ENCODE results near the gene DPYD.

Gene DPYD

GRCh38 chr1:97572561-97572960, 348.3 kb downstream of the DPYD start:
- H3K4me1 ChIP-seq = no peaks in the 10 kb centered on the region
- H3K27me3 ChIP-seq = no peaks in the 10 kb centered on the region
- H3K9me3 ChIP-seq = no peaks in the 10 kb centered on the region
- no peaks in the 10 kb centered on the region for H4K20me1 ChIP-seq
- H3K36me3 ChIP-seq = no peaks in the 10 kb centered on the region
- no peak overlapping the region for H3K27ac ChIP-seq
- no peak overlapping the region for H3K9ac ChIP-seq
- no peak overlapping the region for H3K4me2 ChIP-seq
- H3K4me3 ChIP-seq = no peak overlapping the region
- TF ChIP-seq Cebpa-rat (IDR thresholded peaks at IDR 0.05) = no peak

- no peak overlapping the region for H3K4me3 ChIP-seq
- no peaks in the 10 kb centered on the region for H3K4me1 ChIP-seq
- no peak overlapping the region for H3K9ac ChIP-seq
- no peaks in the 10 kb centered on the region for H4K20me1 ChIP-seq
- no peak overlapping the region for H3K4me2 ChIP-seq
- TF ChIP-seq Cebpa-rat (IDR thresholded peaks at IDR 0.05) = no peak
- H3K27ac ChIP-seq = no peak overlapping the region
- H3K36me3 ChIP-seq = no peaks in the 10 kb centered on the region
- H3K9me3 ChIP-seq = no peaks in the 10 kb centered on the region
- H3K27me3 ChIP-seq = no peaks in the 10 kb centered on the region
These were observed 349.1 kb downstream of the DPYD start for GRCh38 chr1:97571760-97572159.

GRCh38 chr1:97570691-97571090, 350.1 kb downstream of the DPYD start:
- Histone ChIP-seq H3K4me2 (no peak overlapping the region), H4K20me1 (no peaks in the 10 kb centered on the region)

GRCh38 chr1:97567000-97567749, 353.7 kb downstream of the DPYD start:
- Histone ChIP-seq H3K27ac (no peak overlapping the region), H3K9ac (no peak overlapping the region), H3K4me3 (no peak overlapping the region), H3K36me3 (no peaks in the 10 kb centered on the region), H3K27me3 (no peaks in the 10 kb centered on the region), H3K4me1 (no peaks in the 10 kb centered on the region), H3K4me2 (no peak overlapping the region), H4K20me1 (no peaks in the 10 kb centered on the region), H3K9me3 (no peaks in the 10 kb centered on the region)
- no peak for TF ChIP-seq Cebpa-rat (IDR thresholded peaks at IDR 0.05)

More at GRCh38 chr1:97570691-97571090, 350.1 kb downstream of the DPYD start:
- no peak overlapping the region for H3K27ac ChIP-seq
- H3K9ac ChIP-seq = no peak overlapping the region
- H3K4me3 ChIP-seq = no peak overlapping the region
- no peaks in the 10 kb centered on the region for H3K27me3 ChIP-seq
- no peaks in the 10 kb centered on the region for H3K9me3 ChIP-seq
- TF ChIP-seq Cebpa-rat (IDR thresholded peaks at IDR 0.05) = no peak
- H3K36me3 ChIP-seq = no peaks in the 10 kb centered on the region
- H3K4me1 ChIP-seq = no peaks in the 10 kb centered on the region

GRCh38 chr1:97565886-97566285, 354.9 kb downstream of the DPYD start:
- no peaks in the 10 kb centered on the region for H3K36me3 ChIP-seq
- H3K27me3 ChIP-seq = no peaks in the 10 kb centered on the region
- H3K4me1 ChIP-seq = no peaks in the 10 kb centered on the region
- no peaks in the 10 kb centered on the region for H4K20me1 ChIP-seq
- no peak overlapping the region for H3K4me2 ChIP-seq
- no peak for TF ChIP-seq Cebpa-rat (IDR thresholded peaks at IDR 0.05)
- H3K4me3 ChIP-seq = no peak overlapping the region
- no peak overlapping the region for H3K9ac ChIP-seq
- no peak overlapping the region for H3K27ac ChIP-seq
- no peaks in the 10 kb centered on the region for H3K9me3 ChIP-seq

GRCh38 chr1:97563926-97564325, 356.9 kb downstream of the DPYD start:
- Histone ChIP-seq H4K20me1 (no peaks in the 10 kb centered on the region), H3K27ac (no peak overlapping the region), H3K4me2 (no peak overlapping the region), H3K9me3 (no peaks in the 10 kb centered on the region), H3K9ac (no peak overlapping the region), H3K4me1 (no peaks in the 10 kb centered on the region), H3K4me3 (no peak overlapping the region), H3K36me3 (no peaks in the 10 kb centered on the region), H3K27me3 (no peaks in the 10 kb centered on the region)
- no peak; the same call in 1 of the 2 replicates for TF ChIP-seq Cebpa-rat (IDR thresholded peaks at IDR 0.05)

GRCh38 chr1:97562081-97562480, 358.8 kb downstream of the DPYD start:
- H3K4me3 ChIP-seq = no peak overlapping the region
- no peak for TF ChIP-seq Cebpa-rat (IDR thresholded peaks at IDR 0.05)
- no peaks in the 10 kb centered on the region for H3K27me3 ChIP-seq
- H3K36me3 ChIP-seq = no peaks in the 10 kb centered on the region
- no peaks in the 10 kb centered on the region for H3K4me1 ChIP-seq
- H3K4me2 ChIP-seq = no peak overlapping the region
- no peak overlapping the region for H3K9ac ChIP-seq
- no peaks in the 10 kb centered on the region for H4K20me1 ChIP-seq
- no peak overlapping the region for H3K27ac ChIP-seq
- H3K9me3 ChIP-seq = no peaks in the 10 kb centered on the region

GRCh38 chr1:97560714-97561113, 360.1 kb downstream of the DPYD start:
- Histone ChIP-seq H3K4me3 (no peak overlapping the region), H3K4me2 (no peak overlapping the region), H3K4me1 (no peaks in the 10 kb centered on the region), H3K9me3 (no peaks in the 10 kb centered on the region), H3K27me3 (no peaks in the 10 kb centered on the region), H3K36me3 (no peaks in the 10 kb centered on the region), H4K20me1 (no peaks in the 10 kb centered on the region), H3K9ac (no peak overlapping the region), H3K27ac (no peak overlapping the region)
- no peak for TF ChIP-seq Cebpa-rat (IDR thresholded peaks at IDR 0.05)

- Histone ChIP-seq H3K27me3 (no peaks in the 10 kb centered on the region), H3K27ac (no peak overlapping the region), H3K4me2 (no peak overlapping the region), H3K9ac (no peak overlapping the region), H4K20me1 (no peaks in the 10 kb centered on the region), H3K36me3 (no peaks in the 10 kb centered on the region), H3K4me1 (no peaks in the 10 kb centered on the region), H3K9me3 (no peaks in the 10 kb centered on the region), H3K4me3 (no peak overlapping the region)
- no peak for TF ChIP-seq Cebpa-rat (IDR thresholded peaks at IDR 0.05)
These were observed 366.9 kb downstream of the DPYD start for GRCh38 chr1:97553971-97554370.

GRCh38 chr1:97551113-97551512, 369.7 kb downstream of the DPYD start:
- Histone ChIP-seq H4K20me1 (no peaks in the 10 kb centered on the region), H3K36me3 (no peaks in the 10 kb centered on the region), H3K4me3 (no peak overlapping the region), H3K27me3 (no peaks in the 10 kb centered on the region), H3K4me2 (no peak overlapping the region), H3K9ac (no peak overlapping the region), H3K4me1 (no peaks in the 10 kb centered on the region), H3K9me3 (no peaks in the 10 kb centered on the region), H3K27ac (no peak overlapping the region)
- TF ChIP-seq Cebpa-rat (IDR thresholded peaks at IDR 0.05) = no peak

- Histone ChIP-seq H3K27me3 (no peaks in the 10 kb centered on the region), H3K27ac (no peak overlapping the region), H4K20me1 (no peaks in the 10 kb centered on the region), H3K9ac (no peak overlapping the region), H3K4me3 (no peak overlapping the region), H3K36me3 (no peaks in the 10 kb centered on the region), H3K9me3 (no peaks in the 10 kb centered on the region), H3K4me1 (no peaks in the 10 kb centered on the region), H3K4me2 (no peak overlapping the region)
- no peak for TF ChIP-seq Cebpa-rat (IDR thresholded peaks at IDR 0.05)
These were observed 375.4 kb downstream of the DPYD start for GRCh38 chr1:97545446-97545845.
